Caco-2 (cell line): ENCODE data around the gene PPM1J. TPM values are rescaled to one million over a fixed set of nuclear protein-coding genes. Genes with fewer than 3 reads are reported as not detected.

ENCODE experiments used
- BruUV-seq: library from RNA; stranded (reverse); fragments of 400-500 nt; replicated peaks from 2 replicates; lab custom pipeline; 2021; lab: Mats Ljungman, UMichigan
- CTCF ChIA-PET: fragments of 300-600 bp; sonication (Branson Sonifier 250); formaldehyde crosslinking; loops from one replicate; lab custom pipeline; 2022; ENCODE audit warnings: antibody characterized with exemption; lab: Charles Lee
- POLR2A ChIA-PET: fragments of 300-600 bp; sonication (Branson Sonifier 250); formaldehyde crosslinking; loops from one replicate; lab custom pipeline; 2022; ENCODE audit warnings: antibody characterized with exemption; lab: Charles Lee
- DNase-seq, 2 experiments: peaks; one replicate each; pipeline versions ENCODE4 v3.0.0 to v3.0.0-alpha.2; 2020 to 2022
- H3K27me3 ChIP-seq: replicated peaks from 2 replicates; pipeline ENCODE4 v1.6.0; 2011; ENCODE audit warnings: low read length; ENCODE audit not compliant: control insufficient read depth, insufficient read depth
- H3K36me3 ChIP-seq: 2 replicates; pipeline ENCODE4 v1.5.1; 2011; ENCODE audit warnings: low read length; ENCODE audit not compliant: control insufficient read depth, insufficient read depth
- H3K4me1 ChIP-seq: fragments of 250-450 bp; sonication (Bioruptor Pico); 2 replicates; pipeline ENCODE4 v1.5.1; 2020; ENCODE audit warnings: mild to moderate bottlenecking
- H3K4me3 ChIP-seq: 2 replicates; pipeline ENCODE4 v1.5.1; 2011; ENCODE audit warnings: low read depth, mild to moderate bottlenecking, control low read depth, low read length
- H3K9me3 ChIP-seq: fragments of 250-450 bp; sonication (Bioruptor Pico); 2 replicates; pipeline ENCODE4 v1.5.1; 2020; ENCODE audit warnings: mild to moderate bottlenecking, moderate library complexity
- H3K27ac Mint-ChIP-seq: one replicate; pipeline ENCODE4 v1.8.0; 2022; ENCODE audit warnings: mixed read lengths; ENCODE audit not compliant: unreplicated experiment
- H3K27me3 Mint-ChIP-seq: one replicate; pipeline ENCODE4 v1.8.0; 2022; ENCODE audit warnings: mixed read lengths; ENCODE audit not compliant: insufficient read depth, unreplicated experiment
- H3K36me3 Mint-ChIP-seq: one replicate; pipeline ENCODE4 v1.8.0; 2022; ENCODE audit warnings: mild to moderate bottlenecking, mixed read lengths; ENCODE audit not compliant: insufficient read depth, unreplicated experiment
- H3K4me1 Mint-ChIP-seq: one replicate; pipeline ENCODE4 v1.8.0; 2022; ENCODE audit warnings: low read depth, mixed read lengths; ENCODE audit not compliant: unreplicated experiment
- H3K4me3 Mint-ChIP-seq: one replicate; pipeline ENCODE4 v1.8.0; 2022; ENCODE audit warnings: mild to moderate bottlenecking, moderate library complexity, mixed read lengths; ENCODE audit not compliant: unreplicated experiment
- H3K9me3 Mint-ChIP-seq: one replicate; pipeline ENCODE4 v1.8.0; 2022; ENCODE audit warnings: mixed read lengths; ENCODE audit not compliant: unreplicated experiment
- CTCF ChIP-seq, 2 experiments: fragments of 200-600 bp in 1 of 2; IDR thresholded peaks; 1 replicate in 1 of 2; 2 replicates in 1 of 2; pipeline versions ENCODE4 v1.5.1 to v1.8.0; 2011 to 2022; ENCODE audit warnings: antibody characterized with exemption in 1 of 2, control low read depth in 1 of 2, inconsistent platforms in 1 of 2, low read depth in 1 of 2, low read length in 1 of 2, mild to moderate bottlenecking in 1 of 2, moderate library complexity in 1 of 2; ENCODE audit not compliant: insufficient read depth in 1 of 2, severe bottlenecking in 1 of 2, unreplicated experiment in 1 of 2
- intact Hi-C: fragments of 100-400 bp; cut with micrococcal nuclease; formaldehyde crosslinking; loops from one replicate; pipeline ENCODE4 v1.10.0; 2022; ENCODE audit not compliant: unreplicated experiment
- total RNA-seq: library from RNA; stranded (reverse); gene quantifications from 2 replicates; pipeline ENCODE4 v1.2.3, GENCODE V29; 2022

PPM1J gene
- total RNA-seq, 1 experiment from 2014 or later: 1.5 TPM

DNA sequence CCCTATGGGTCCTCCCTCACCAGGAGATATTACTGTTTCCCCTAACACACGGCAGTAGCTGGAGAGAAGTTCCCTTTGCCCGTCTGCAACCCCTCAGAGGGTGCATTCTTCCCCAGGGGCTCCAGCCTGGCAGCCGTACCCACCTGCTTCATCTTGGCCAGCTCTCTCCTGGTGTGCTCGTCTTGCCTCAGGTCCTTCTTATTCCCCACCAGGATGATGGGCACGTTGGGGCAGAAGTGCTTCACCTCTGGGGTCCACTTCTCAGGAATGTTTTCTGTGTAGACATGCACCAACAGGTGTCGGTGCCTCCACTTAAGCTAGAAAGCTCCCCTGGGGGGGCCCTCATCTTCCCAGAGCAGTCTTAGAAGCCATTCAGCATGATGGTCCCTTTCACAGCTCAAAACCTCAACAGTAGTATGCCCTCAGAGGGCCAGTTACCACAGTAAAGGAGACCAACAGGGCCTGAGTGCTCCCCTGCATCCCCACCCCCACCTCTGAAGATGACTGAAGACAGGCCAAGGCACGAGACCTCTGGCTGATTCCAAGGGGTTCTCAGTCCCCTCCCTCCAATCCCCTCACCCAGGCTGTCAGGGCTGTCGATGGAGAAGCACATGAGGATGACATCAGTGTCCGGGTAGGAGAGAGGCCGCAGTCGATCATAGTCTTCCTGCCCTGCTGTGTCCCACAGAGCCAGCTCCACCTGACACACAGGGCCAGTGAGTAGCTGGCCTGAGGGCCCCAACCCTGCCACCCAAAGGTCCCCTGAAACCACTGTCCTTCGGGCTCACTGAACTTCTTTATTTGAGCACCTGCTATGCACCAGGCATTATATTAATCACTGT, 12.5 kb downstream of the PPM1J start:
- CTCF ChIA-PET: no interaction called here

DNA sequence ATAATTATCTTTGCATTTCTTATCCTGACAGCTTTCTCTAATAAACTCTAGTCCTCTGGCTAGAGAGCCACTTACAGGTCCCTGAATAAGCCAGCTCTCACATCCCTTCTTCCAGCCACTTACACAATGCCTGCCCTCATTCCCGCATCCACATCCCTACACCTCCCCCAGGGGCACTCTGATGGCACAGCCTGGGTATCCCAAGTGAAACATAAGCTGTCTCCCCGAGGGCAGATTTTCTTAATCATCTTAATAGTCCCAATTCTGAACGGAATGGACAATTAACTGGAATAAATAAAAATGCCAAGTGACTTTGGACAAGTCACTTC, 13.1 kb downstream of the PPM1J start:
- ChIA-PET POLR2A (no interaction called here), CTCF (no interaction called here)
- no peak for TF ChIP-seq CTCF (IDR thresholded peaks at IDR 0.05; ENCODE audit: insufficient read depth in 1 of 2, low read depth in 1 of 2, low read length in 1 of 2, severe bottlenecking in 1 of 2, unreplicated experiment in 1 of 2)
- Histone ChIP-seq H3K36me3 (peaks cover 1% of the 10 kb centered on the region; the same call in 1 of the 2 replicates), H3K4me1 (peaks cover 66% of the 10 kb centered on the region), H3K9me3 (no peaks in the 10 kb centered on the region), H3K4me3 (no peak overlapping the region), H3K27me3 (no peaks in the 10 kb centered on the region)
- no peaks in the 10 kb centered on the region for H3K9me3 Mint-ChIP-seq
- H3K27ac Mint-ChIP-seq: peak overlapping the region; percentile 72
- DNase-seq: no peak
- no peak overlapping the region for H3K4me3 Mint-ChIP-seq
- no TSS peak for BruUV-seq
- no peaks in the 10 kb centered on the region for H3K27me3 Mint-ChIP-seq
- intact Hi-C loops: no loop called here
- H3K4me1 Mint-ChIP-seq: peaks cover 27% of the 10 kb centered on the region
- peaks cover 73% of the 10 kb centered on the region for H3K36me3 Mint-ChIP-seq

More for the DNA sequence above, 12.5 kb downstream of the PPM1J start:
- peak overlapping the region; percentile 72 for H3K27ac Mint-ChIP-seq
- peaks cover 30% of the 10 kb centered on the region for H3K4me1 Mint-ChIP-seq
- H3K9me3 Mint-ChIP-seq: no peaks in the 10 kb centered on the region
- no TSS peak for BruUV-seq
- H3K36me3 ChIP-seq: peaks cover 1% of the 10 kb centered on the region; the same call in 1 of the 2 replicates
- no peak overlapping the region for H3K4me3 Mint-ChIP-seq
- intact Hi-C loops: no loop called here
- no peaks in the 10 kb centered on the region for H3K27me3 Mint-ChIP-seq
- peaks cover 77% of the 10 kb centered on the region for H3K36me3 Mint-ChIP-seq
- POLR2A ChIA-PET: no interaction called here
- H3K9me3 ChIP-seq: no peaks in the 10 kb centered on the region
- H3K27me3 ChIP-seq: no peaks in the 10 kb centered on the region
- no peak for TF ChIP-seq CTCF (IDR thresholded peaks at IDR 0.05; ENCODE audit: insufficient read depth in 1 of 2, low read depth in 1 of 2, low read length in 1 of 2, severe bottlenecking in 1 of 2, unreplicated experiment in 1 of 2)
- DNase-seq: no peak
- H3K4me3 ChIP-seq: no peak overlapping the region
- peaks cover 61% of the 10 kb centered on the region for H3K4me1 ChIP-seq

GRCh38 chr1:112701227-112702066, 13.7 kb downstream of the PPM1J start:
- no peak for DNase-seq
- no peak overlapping the region for H3K4me3 ChIP-seq
- H3K4me1 ChIP-seq: peaks cover 66% of the 10 kb centered on the region
- Mint-ChIP-seq H3K4me3 (no peak overlapping the region), H3K4me1 (peaks cover 27% of the 10 kb centered on the region), H3K27me3 (no peaks in the 10 kb centered on the region), H3K27ac (peak overlapping the region; percentile 72), H3K36me3 (peaks cover 73% of the 10 kb centered on the region), H3K9me3 (no peaks in the 10 kb centered on the region)
- H3K9me3 ChIP-seq: no peaks in the 10 kb centered on the region
- peaks cover 1% of the 10 kb centered on the region; the same call in 1 of the 2 replicates for H3K36me3 ChIP-seq
- no peaks in the 10 kb centered on the region for H3K27me3 ChIP-seq
- intact Hi-C loops: no loop called here
- no TSS peak for BruUV-seq
- TF ChIP-seq CTCF (IDR thresholded peaks at IDR 0.05; ENCODE audit: insufficient read depth in 1 of 2, low read depth in 1 of 2, low read length in 1 of 2, severe bottlenecking in 1 of 2, unreplicated experiment in 1 of 2): no peak
- ChIA-PET CTCF (no interaction called here), POLR2A (no interaction called here)
